Naive thymus-derived CD4-positive, alpha-beta T cell (primary cell): ENCODE results near the gene EEF1AKMT4. TPM values are rescaled to one million over a fixed set of nuclear protein-coding genes. Genes with fewer than 3 reads are reported as not detected.

Experiments
- ATAC-seq: fragments of 150-1000 bp; cut with Tn5 transposase; 2 replicates; pipeline ENCODE4 v1.10.0; 2021; ENCODE audit warnings: mild to moderate bottlenecking, moderate library complexity
- CTCF ChIA-PET: fragments of 350-600 bp; sonication (Branson Sonifier 250); formaldehyde crosslinking; loops from one replicate; lab custom pipeline; 2021; ENCODE audit warnings: antibody characterized with exemption; lab: Charles Lee
- POLR2A ChIA-PET: fragments of 350-600 bp; sonication (Branson Sonifier 250); formaldehyde crosslinking; loops from one replicate; lab custom pipeline; 2021; ENCODE audit warnings: antibody characterized with exemption, inconsistent platforms; lab: Charles Lee
- DNase-seq, 9 donors: peaks; one replicate each; pipeline versions ENCODE4 v3.0.0 to v3.0.0-alpha.2; 2020 to 2022; ENCODE audit warnings: mixed read lengths in 1 of 9
- H3K27ac ChIP-seq: one replicate; pipeline ENCODE4 v1.7.0; 2013; ENCODE audit warnings: mild to moderate bottlenecking, low read depth, low read length, moderate library complexity
- H3K27me3 ChIP-seq, 2 donors: one replicate each; pipeline ENCODE4 v1.7.0; 2013; ENCODE audit warnings: low read length in 2 of 2, mild to moderate bottlenecking in 2 of 2, moderate library complexity in 2 of 2; ENCODE audit not compliant: control insufficient read depth in 2 of 2, insufficient read depth in 2 of 2
- H3K36me3 ChIP-seq, 3 experiments: 1 replicate in 2 of 3; 2 replicates in 1 of 3; pipeline ENCODE4 v1.7.0; 2013; ENCODE audit warnings: low read length in 3 of 3, mild to moderate bottlenecking in 3 of 3, moderate library complexity in 1 of 3; ENCODE audit not compliant: insufficient read depth in 3 of 3, control insufficient read depth in 2 of 3
- H3K4me1 ChIP-seq, 2 donors: one replicate each; pipeline ENCODE4 v1.7.0; 2013; ENCODE audit warnings: low read length in 2 of 2, mild to moderate bottlenecking in 2 of 2, moderate library complexity in 1 of 2; ENCODE audit not compliant: control insufficient read depth in 2 of 2, insufficient read depth in 2 of 2
- H3K4me3 ChIP-seq: 2 replicates; pipeline ENCODE4 v1.7.0; 2013; ENCODE audit warnings: mild to moderate bottlenecking, low read length
- H3K9me3 ChIP-seq, 3 experiments: 1 replicate in 2 of 3; 2 replicates in 1 of 3; pipeline ENCODE4 v1.7.0; 2013; ENCODE audit warnings: low read length in 3 of 3; ENCODE audit not compliant: control insufficient read depth in 2 of 3
- H3K27ac Mint-ChIP-seq, 9 donors: one replicate each; pipeline ENCODE4 v1.8.0; 2020 to 2022; ENCODE audit warnings: mixed read lengths in 9 of 9, mild to moderate bottlenecking in 8 of 9, moderate library complexity in 5 of 9, inconsistent platforms in 2 of 9
- H3K27me3 Mint-ChIP-seq, 5 donors: one replicate each; pipeline ENCODE4 v1.8.0; 2021 to 2022; ENCODE audit warnings: mixed read lengths in 5 of 5, mild to moderate bottlenecking in 1 of 5
- H3K36me3 Mint-ChIP-seq, 5 donors: one replicate each; pipeline ENCODE4 v1.8.0; 2020 to 2022; ENCODE audit warnings: mixed read lengths in 5 of 5, mild to moderate bottlenecking in 3 of 5, inconsistent platforms in 1 of 5
- H3K4me1 Mint-ChIP-seq, 7 donors: one replicate each; pipeline ENCODE4 v1.8.0; 2020 to 2022; ENCODE audit warnings: mixed read lengths in 7 of 7, mild to moderate bottlenecking in 3 of 7, inconsistent platforms in 1 of 7
- H3K4me3 Mint-ChIP-seq, 10 donors: one replicate each; pipeline ENCODE4 v1.8.0; 2020 to 2022; ENCODE audit warnings: mild to moderate bottlenecking in 10 of 10, mixed read lengths in 10 of 10, moderate library complexity in 6 of 10, inconsistent platforms in 2 of 10
- H3K9me3 Mint-ChIP-seq, 11 donors: one replicate each; pipeline ENCODE4 v1.8.0; 2020 to 2022; ENCODE audit warnings: mixed read lengths in 11 of 11, mild to moderate bottlenecking in 4 of 11, inconsistent platforms in 1 of 11, moderate library complexity in 1 of 11
- intact Hi-C, 2 donors: fragments of 100-400 bp; cut with micrococcal nuclease; formaldehyde crosslinking; loops; one replicate each; pipeline ENCODE4 v1.15.1; 2023
- microRNA-seq: library from miRNA; unstranded; fragments of <30 nt; microRNA quantifications from one replicate; pipeline ENCODE4 v1.2.0, GENCODE V29; 2022; ENCODE audit warnings: borderline microRNAs expressed
- polyA plus RNA-seq, 2 donors: library from polyadenylated mRNA; unstranded; fragments of 300-500 nt; fragmentation: Illumina TruSeq; gene quantifications; one replicate each; pipeline ENCODE4 v1.2.3, GENCODE V29; 2021
- total RNA-seq, 6 experiments: library from RNA in 5 of 6; stranded (reverse) in 5 of 6; gene quantifications; 1 replicate in 5 of 6; 2 replicates in 1 of 6; pipeline ENCODE4 v1.2.3 and lab custom pipeline; 2021 to 2026

The EEF1AKMT4 gene
- total and polyA plus RNA-seq, 7 experiments from 2014 or later, result 0.27 to 6.6 (median 2.3) TPM

DNA sequence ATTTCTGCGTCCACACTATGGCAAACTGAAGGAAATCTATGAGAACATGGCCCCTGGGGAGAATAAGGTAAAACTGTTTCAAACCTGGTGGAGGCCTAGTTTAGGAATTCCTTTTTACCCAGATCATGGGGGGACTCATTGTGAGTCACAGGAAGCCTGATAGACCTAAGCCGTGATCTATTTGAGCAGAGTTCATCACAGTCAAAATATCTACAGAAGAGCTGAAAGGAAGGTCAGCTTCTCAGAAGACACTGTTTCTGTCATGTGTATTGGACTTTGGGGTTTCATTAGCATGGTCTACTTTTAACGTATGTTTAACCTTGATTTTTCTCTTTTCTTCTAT lies 50.9 kb downstream of the EEF1AKMT4 start:
- Histone ChIP-seq H3K27ac (no peak overlapping the region), H3K36me3 (peaks cover 32 to 41% (median 39%) of the 10 kb centered on the region in 3 experiments), H3K4me1 (peaks cover 12 to 15% of the 10 kb centered on the region in 2 donors), H3K4me3 (peak overlapping the region; percentile 63), H3K9me3 (no peaks in the 10 kb centered on the region), H3K27me3 (no peaks in the 10 kb centered on the region)
- DNase-seq (no peak), ATAC-seq (no peak)
- peak overlapping the region; percentile 89 to 97 (median 94) for H3K4me3 Mint-ChIP-seq
- POLR2A ChIA-PET, result interaction anchor here (0.6 to 2.8 kb wide), 3 partner anchors 9 to 51 kb away, joined by 3 to 7 read pairs (median 4); partner anchors contain the start of gene EEF1AKMT4
- intact Hi-C loops, result no loop called here
- H3K4me1 Mint-ChIP-seq, result peaks cover 15 to 37% (median 28%) of the 10 kb centered on the region in 7 donors
- peak overlapping the region in 6 of 9 donors; percentile 60 to 92 (median 90) for H3K27ac Mint-ChIP-seq
- H3K27me3 Mint-ChIP-seq, result peaks cover 0 to 4% (median 0%) of the 10 kb centered on the region in 5 donors
- no peaks in the 10 kb centered on the region for H3K9me3 Mint-ChIP-seq
- CTCF ChIA-PET, result interaction anchor here (1.0 kb wide), 1 partner anchor 291 kb away, joined by 3 read pairs; no protein-coding TSS in a partner anchor
- H3K36me3 Mint-ChIP-seq, result peaks cover 4 to 37% (median 21%) of the 10 kb centered on the region in 5 donors

DNA sequence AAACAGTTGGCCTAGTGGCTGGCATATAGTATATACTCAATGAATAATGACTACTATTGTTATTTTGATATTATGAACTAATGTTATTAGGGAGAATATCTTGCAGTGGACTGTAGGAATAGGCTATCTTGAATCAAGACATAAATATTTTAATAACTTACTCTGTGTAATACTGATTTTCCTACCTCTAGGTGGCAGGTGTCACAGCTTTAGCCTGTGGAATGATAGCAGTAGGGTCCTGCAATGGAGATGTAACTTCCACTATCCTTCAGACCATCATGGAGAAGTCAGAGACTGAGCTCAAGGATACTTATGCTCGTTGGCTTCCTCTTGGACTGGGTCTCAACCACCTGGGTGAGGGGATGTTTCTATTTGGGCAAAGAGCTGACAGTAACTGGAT lies 56.1 kb downstream of the EEF1AKMT4 start:
- Mint-ChIP-seq H3K36me3 (peaks cover 24 to 58% (median 44%) of the 10 kb centered on the region in 5 donors), H3K9me3 (no peaks in the 10 kb centered on the region), H3K4me1 (peaks cover 2 to 17% (median 12%) of the 10 kb centered on the region in 7 donors), H3K4me3 (no peak overlapping the region), H3K27me3 (no peaks in the 10 kb centered on the region), H3K27ac (peak overlapping the region in 1 of 9 donors; percentile 48)
- intact Hi-C loops, result no loop called here
- ChIA-PET POLR2A (no interaction called here), CTCF (interaction anchor here (0.7 kb wide), 1 partner anchor 195 kb away, joined by 5 read pairs; no protein-coding TSS in a partner anchor)
- H3K4me1 ChIP-seq, result peaks cover 0 to 3% of the 10 kb centered on the region in 2 donors
- no peaks in the 10 kb centered on the region for H3K9me3 ChIP-seq
- peaks cover 47 to 77% (median 51%) of the 10 kb centered on the region in 3 experiments for H3K36me3 ChIP-seq
- ATAC-seq (peak; percentile 47), DNase-seq (no peak)
- no peaks in the 10 kb centered on the region for H3K27me3 ChIP-seq
- no peak overlapping the region for H3K27ac ChIP-seq
- H3K4me3 ChIP-seq, result no peak overlapping the region

DNA sequence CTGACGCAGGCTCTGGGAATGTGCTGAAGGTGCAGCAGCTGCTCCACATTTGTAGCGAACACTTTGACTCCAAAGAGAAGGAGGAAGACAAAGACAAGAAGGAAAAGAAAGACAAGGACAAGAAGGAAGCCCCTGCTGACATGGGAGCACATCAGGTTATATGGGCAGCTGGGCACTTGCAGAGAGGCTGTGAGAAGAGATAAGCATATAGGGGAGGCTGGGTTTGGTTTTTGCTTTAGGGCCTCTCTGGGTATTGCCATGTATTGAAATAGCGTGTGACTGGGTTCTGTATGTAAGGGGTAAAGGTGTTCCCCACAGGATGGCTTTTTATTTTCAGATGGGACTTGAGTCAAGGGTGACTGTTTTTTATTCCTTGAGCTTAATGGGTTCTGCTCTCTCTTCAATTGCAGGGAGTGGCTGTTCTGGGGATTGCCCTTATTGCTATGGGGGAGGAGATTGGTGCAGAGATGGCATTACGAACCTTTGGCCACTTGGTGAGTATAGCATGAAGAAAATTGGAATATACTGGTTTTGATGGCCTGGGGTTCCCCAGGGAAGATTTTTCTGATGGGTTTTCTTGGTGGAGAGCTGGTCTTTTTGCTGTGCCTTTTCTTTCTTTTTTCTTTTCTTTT lies 57.0 kb downstream of the EEF1AKMT4 start:
- H3K4me3 ChIP-seq, result no peak overlapping the region
- no peaks in the 10 kb centered on the region for H3K27me3 ChIP-seq
- ATAC-seq (no peak), DNase-seq (no peak)
- H3K9me3 ChIP-seq, result no peaks in the 10 kb centered on the region
- CTCF ChIA-PET, result interaction anchor here (0.7 kb wide), 1 partner anchor 719 kb away, joined by 3 read pairs; no protein-coding TSS in a partner anchor
- Mint-ChIP-seq H3K36me3 (peaks cover 24 to 56% (median 42%) of the 10 kb centered on the region in 5 donors), H3K27ac (peak overlapping the region in 2 of 9 donors; percentile 43 to 59), H3K4me1 (peaks cover 0 to 12% (median 8%) of the 10 kb centered on the region in 7 donors), H3K9me3 (no peaks in the 10 kb centered on the region), H3K4me3 (no peak overlapping the region), H3K27me3 (no peaks in the 10 kb centered on the region)
- no peak overlapping the region for H3K27ac ChIP-seq
- peaks cover 42 to 73% (median 51%) of the 10 kb centered on the region in 3 experiments for H3K36me3 ChIP-seq
- POLR2A ChIA-PET, result no interaction called here
- intact Hi-C loops, result no loop called here
- H3K4me1 ChIP-seq, result no peaks in the 10 kb centered on the region

DNA sequence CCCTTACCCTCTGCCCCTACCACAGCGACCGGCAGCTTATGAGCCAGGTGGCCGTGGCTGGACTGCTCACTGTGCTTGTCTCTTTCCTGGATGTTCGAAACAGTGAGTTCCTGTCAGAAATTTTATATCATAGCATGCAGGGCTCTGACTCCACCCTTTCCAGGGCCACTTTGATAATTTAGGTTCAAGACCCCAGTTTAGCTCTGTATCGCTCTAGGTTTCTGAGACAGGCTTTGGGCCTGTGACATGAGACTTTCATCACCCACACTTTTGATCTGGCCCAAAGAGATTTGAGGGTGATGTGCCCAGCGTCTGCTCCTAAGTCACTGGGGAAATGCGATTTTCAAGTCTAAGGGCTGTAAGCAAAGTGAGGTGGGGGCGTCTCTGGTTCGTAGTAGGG lies 58.4 kb downstream of the EEF1AKMT4 start:
- Histone ChIP-seq H3K4me1 (no peaks in the 10 kb centered on the region), H3K27me3 (no peaks in the 10 kb centered on the region), H3K9me3 (no peaks in the 10 kb centered on the region), H3K4me3 (no peak overlapping the region), H3K36me3 (peaks cover 30 to 60% (median 39%) of the 10 kb centered on the region in 3 experiments), H3K27ac (no peak overlapping the region)
- Mint-ChIP-seq H3K27ac (no peak overlapping the region), H3K4me1 (peaks cover 0 to 4% (median 0%) of the 10 kb centered on the region in 7 donors), H3K4me3 (no peak overlapping the region), H3K27me3 (no peaks in the 10 kb centered on the region), H3K9me3 (no peaks in the 10 kb centered on the region), H3K36me3 (peaks cover 24 to 46% (median 29%) of the 10 kb centered on the region in 5 donors)
- ATAC-seq (no peak), DNase-seq (no peak)
- intact Hi-C loops, result no loop called here
- ChIA-PET CTCF (no interaction called here), POLR2A (no interaction called here)

Small RNA genes within 50 kb of the gene (microRNA-seq; reads per million reads assigned to microRNA genes)
- not detected for gene MIR1224

Other genes starting within 250 kb of the EEF1AKMT4 start
- 10 to 100 TPM; 15.6 to 50.4 (median 25.5) TPM for gene ABCC5, start 231.8 kb upstream of the EEF1AKMT4 start, total RNA-seq
- 10 to 100 TPM in 1 of 2 donors, 1 to 10 TPM in 1; 8.6 to 11.4 TPM for gene ABCC5, start 231.8 kb upstream of the EEF1AKMT4 start, polyA plus RNA-seq
- not detected for gene HTR3D, start 217.9 kb upstream of the EEF1AKMT4 start, total RNA-seq
- not detected for gene HTR3D, start 217.9 kb upstream of the EEF1AKMT4 start, polyA plus RNA-seq
- not detected for gene HTR3C, start 196.6 kb upstream of the EEF1AKMT4 start, total RNA-seq
- not detected for gene HTR3C, start 196.6 kb upstream of the EEF1AKMT4 start, polyA plus RNA-seq
- gene HTR3E, start 152.6 kb upstream of the EEF1AKMT4 start, total RNA-seq, result not detected
- not detected for gene HTR3E, start 152.6 kb upstream of the EEF1AKMT4 start, polyA plus RNA-seq
- 10 to 100 TPM; 47.2 to 87.2 (median 67.7) TPM for gene EIF2B5, start 114.3 kb upstream of the EEF1AKMT4 start, total RNA-seq
- gene EIF2B5, start 114.3 kb upstream of the EEF1AKMT4 start, polyA plus RNA-seq, result 10 to 100 TPM; 59.7 to 74.8 TPM
- gene DVL3, start 94.3 kb upstream of the EEF1AKMT4 start, total RNA-seq, result 10 to 100 TPM; 32.0 to 45.3 (median 39.4) TPM
- 1 to 10 TPM; 3.1 to 7.7 TPM for gene DVL3, start 94.3 kb upstream of the EEF1AKMT4 start, polyA plus RNA-seq
- 100 to 1,000 TPM; 111 to 217 (median 185) TPM for gene AP2M1, start 74.8 kb upstream of the EEF1AKMT4 start, total RNA-seq
- gene AP2M1, start 74.8 kb upstream of the EEF1AKMT4 start, polyA plus RNA-seq, result 100 to 1,000 TPM; 217 to 261 TPM
- 100 to 1,000 TPM in 4 of 5 experiments, 10 to 100 TPM in 1; 79.3 to 153 (median 117) TPM for gene ABCF3, start 63.5 kb upstream of the EEF1AKMT4 start, total RNA-seq
- gene ABCF3, start 63.5 kb upstream of the EEF1AKMT4 start, polyA plus RNA-seq, result 10 to 100 TPM; 47.0 to 73.5 TPM
- gene VWA5B2, start 20.1 kb upstream of the EEF1AKMT4 start, total RNA-seq, result not detected
- gene VWA5B2, start 20.1 kb upstream of the EEF1AKMT4 start, polyA plus RNA-seq, result not detected
- 10 to 100 TPM; 19.4 to 51.0 (median 39.1) TPM for gene ALG3, start 710 bp upstream of the EEF1AKMT4 start, total RNA-seq
- 10 to 100 TPM; 51.6 to 80.3 TPM for gene ALG3, start 710 bp upstream of the EEF1AKMT4 start, polyA plus RNA-seq
- gene CAMK2N2, start 11.9 kb downstream of the EEF1AKMT4 start, total RNA-seq, result not detected
- not detected for gene CAMK2N2, start 11.9 kb downstream of the EEF1AKMT4 start, polyA plus RNA-seq
- gene ECE2, start 26.4 kb downstream of the EEF1AKMT4 start, total RNA-seq, result not detected
- not detected for gene ECE2, start 26.4 kb downstream of the EEF1AKMT4 start, polyA plus RNA-seq
- gene PSMD2, start 49.6 kb downstream of the EEF1AKMT4 start, total RNA-seq, result 100 to 1,000 TPM; 139 to 204 (median 149) TPM
- gene PSMD2, start 49.6 kb downstream of the EEF1AKMT4 start, polyA plus RNA-seq, result 100 to 1,000 TPM; 181 to 200 TPM
- 100 to 1,000 TPM; 200 to 341 (median 256) TPM for gene EIF4G1, start 64.9 kb downstream of the EEF1AKMT4 start, total RNA-seq
- gene EIF4G1, start 64.9 kb downstream of the EEF1AKMT4 start, polyA plus RNA-seq, result 10 to 100 TPM; 19.1 to 59.1 TPM
- 10 to 100 TPM in 3 of 5 experiments, 1 to 10 TPM in 2; 5.7 to 13.4 (median 10.3) TPM for gene FAM131A, start 87.9 kb downstream of the EEF1AKMT4 start, total RNA-seq
- gene FAM131A, start 87.9 kb downstream of the EEF1AKMT4 start, polyA plus RNA-seq, result 1 to 10 TPM; 2.2 to 2.5 TPM
- gene CLCN2, start 111.9 kb downstream of the EEF1AKMT4 start, total RNA-seq, result 1 to 10 TPM; 3.5 to 6.0 (median 5.0) TPM
- gene CLCN2, start 111.9 kb downstream of the EEF1AKMT4 start, polyA plus RNA-seq, result 1 to 10 TPM in 1 of 2 donors, under 1 TPM in 1; 0.91 to 1.1 TPM
- 100 to 1,000 TPM in 1 of 5 experiments, 10 to 100 TPM in 4; 34.9 to 112 (median 56.6) TPM for gene POLR2H, start 112.0 kb downstream of the EEF1AKMT4 start, total RNA-seq
- gene POLR2H, start 112.0 kb downstream of the EEF1AKMT4 start, polyA plus RNA-seq, result 10 to 100 TPM; 69.2 to 74.9 TPM
- gene THPO, start 128.5 kb downstream of the EEF1AKMT4 start, total RNA-seq, result not detected
- gene THPO, start 128.5 kb downstream of the EEF1AKMT4 start, polyA plus RNA-seq, result not detected
- not detected for gene CHRD, start 130.4 kb downstream of the EEF1AKMT4 start, total RNA-seq
- gene CHRD, start 130.4 kb downstream of the EEF1AKMT4 start, polyA plus RNA-seq, result not detected